SK-N-SH (cell line): ENCODE results near the gene APLP2. TPM values are rescaled to one million over a fixed set of nuclear protein-coding genes. Genes with fewer than 3 reads are reported as not detected.

ENCODE experiments used
- CTCF ChIA-PET: fragments of 300-600, 350-600 bp; formaldehyde crosslinking; extraction: SDS; loops from one replicate; lab custom pipeline; 2021; lab: Yijun Ruan, JAX
- POLR2A ChIA-PET: fragments of 350-600 bp; sonication (Branson Sonifier 250); formaldehyde crosslinking; extraction: SDS; loops from one replicate; lab custom pipeline; 2020; ENCODE audit warnings: antibody characterized with exemption, inconsistent platforms; lab: Yijun Ruan, JAX
- DNase-seq: peaks from one replicate; pipeline ENCODE4 v3.0.0; 2012
- H2AFZ ChIP-seq: fragments of 200-600 bp; sonication (generic); 2 replicates; pipeline ENCODE4 v1.8.1; 2016; ENCODE audit warnings: antibody characterized with exemption, mild to moderate bottlenecking, low read depth
- H3F3A ChIP-seq: fragments of 200-600 bp; sonication (generic); replicated peaks from 2 replicates; pipeline ENCODE3; 2016; ENCODE audit warnings: antibody characterized with exemption, mild to moderate bottlenecking; ENCODE audit not compliant: insufficient read depth
- H3K27ac ChIP-seq, 2 experiments: fragments of 200-500 bp in 1 of 2; fragments of 200-600 bp in 1 of 2; sonication (Bioruptor generic) in 1 of 2; sonication (generic), shearing (Covaris generic) in 1 of 2; 2 replicates each; pipeline versions ENCODE4 v1.5.1 to v1.6.1; 2014 to 2016; ENCODE audit warnings: low read depth in 2 of 2, inconsistent platforms in 1 of 2, low read length in 1 of 2, mild to moderate bottlenecking in 1 of 2, mixed read lengths in 1 of 2
- H3K27me3 ChIP-seq: fragments of 200-600 bp; sonication (generic), shearing (Covaris generic); 2 replicates; pipeline ENCODE4 v1.6.1; 2016; ENCODE audit warnings: mixed run types; ENCODE audit not compliant: insufficient read depth
- H3K36me3 ChIP-seq, 2 experiments: fragments of 200-500 bp in 1 of 2; fragments of 200-600 bp in 1 of 2; sonication (Bioruptor generic) in 1 of 2; sonication (generic) in 1 of 2; replicated peaks in 1 of 2; 2 replicates each; pipeline versions ENCODE3 to v1.5.1; 2014 to 2016; ENCODE audit warnings: low read length in 1 of 2, mild to moderate bottlenecking in 1 of 2; ENCODE audit not compliant: insufficient read depth in 2 of 2, control insufficient read depth in 1 of 2
- H3K4me1 ChIP-seq, 2 experiments: fragments of 200-500 bp in 1 of 2; fragments of 200-600 bp in 1 of 2; sonication (Bioruptor generic) in 1 of 2; sonication (generic), shearing (Covaris generic) in 1 of 2; 2 replicates each; pipeline versions ENCODE4 v1.5.1 to v1.6.1; 2014 to 2016; ENCODE audit warnings: low read depth in 1 of 2, low read length in 1 of 2, mixed run types in 1 of 2; ENCODE audit not compliant: insufficient read depth in 2 of 2, control insufficient read depth in 1 of 2
- H3K4me2 ChIP-seq: fragments of 200-600 bp; sonication (generic), shearing (Covaris generic); 2 replicates; pipeline ENCODE4 v1.6.1; 2017; ENCODE audit warnings: mixed run types
- H3K4me3 ChIP-seq, 2 experiments: fragments of 200-500 bp in 1 of 2; fragments of 200-600 bp in 1 of 2; sonication (Bioruptor generic) in 1 of 2; sonication (generic), shearing (Covaris generic) in 1 of 2; 2 replicates each; pipeline versions ENCODE4 v1.5.1 to v1.8.1; 2014 to 2016; ENCODE audit warnings: low read depth in 2 of 2, inconsistent platforms in 1 of 2, low read length in 1 of 2, mild to moderate bottlenecking in 1 of 2, mixed read lengths in 1 of 2, moderate library complexity in 1 of 2
- H3K79me2 ChIP-seq: fragments of 200-600 bp; sonication (generic); 2 replicates; pipeline ENCODE4 v1.8.1; 2017; ENCODE audit warnings: mild to moderate bottlenecking; ENCODE audit not compliant: insufficient read depth
- H3K9ac ChIP-seq: fragments of 200-600 bp; sonication (generic); 2 replicates; pipeline ENCODE4 v1.6.1; 2017; ENCODE audit warnings: mixed run types
- H3K9me2 ChIP-seq: fragments of 200-600 bp; sonication (generic); 2 replicates; pipeline ENCODE4 v1.6.1; 2017; ENCODE audit warnings: mixed run types
- H3K9me3 ChIP-seq: fragments of 200-600 bp; sonication (generic); 2 replicates; pipeline ENCODE4 v1.6.1; 2017; ENCODE audit warnings: mixed run types, mild to moderate bottlenecking, moderate library complexity
- H4K20me1 ChIP-seq: fragments of 200-600 bp; sonication (generic); 2 replicates; pipeline ENCODE4 v1.6.1; 2017; ENCODE audit warnings: mild to moderate bottlenecking, mixed run types; ENCODE audit not compliant: insufficient read depth
- ELF1 ChIP-seq: IDR thresholded peaks from 2 replicates; pipeline ENCODE4 v1.4.0; 2012
- GATA2 ChIP-seq: sonication (generic); formaldehyde crosslinking; IDR thresholded peaks from 2 replicates; pipeline ENCODE4 v1.5.0; 2020; ENCODE audit warnings: mild to moderate bottlenecking, missing genetic modification reagents
- MAX ChIP-seq: IDR thresholded peaks from 2 replicates; pipeline ENCODE4 v1.4.0; 2012; ENCODE audit warnings: low read depth
- MEF2A ChIP-seq: IDR thresholded peaks from 2 replicates; pipeline ENCODE4 v1.4.0; 2012; ENCODE audit warnings: low read depth, borderline replicate concordance
- RAD21 ChIP-seq: IDR thresholded peaks from 2 replicates; pipeline ENCODE4 v1.6.1; 2012; ENCODE audit warnings: mild to moderate bottlenecking, low read length
- REST ChIP-seq: IDR thresholded peaks from 2 replicates; pipeline ENCODE4 v1.6.1; 2012; ENCODE audit warnings: mild to moderate bottlenecking, low read depth, low read length, moderate library complexity
- SMC3 ChIP-seq: IDR thresholded peaks from 2 replicates; pipeline ENCODE4 v1.6.1; 2012; ENCODE audit warnings: low read depth, low read length, improper control_type of control experiment
- TCF12 ChIP-seq: IDR thresholded peaks from 2 replicates; pipeline ENCODE4 v1.4.0; 2012
- USF2 ChIP-seq: fragments of 150-350 bp; IDR thresholded peaks from 2 replicates; pipeline ENCODE4 v1.6.1; 2017; ENCODE audit warnings: antibody characterized with exemption, low read length, low read depth, borderline replicate concordance
- ZBTB33 ChIP-seq: IDR thresholded peaks from 2 replicates; pipeline ENCODE4 v1.4.0; 2012; ENCODE audit warnings: low read depth, borderline replicate concordance
- WGBS: methylation state at CpG from one replicate; pipeline ENCODE4 v1.1.6; 2017; ENCODE audit warnings: low lambda C conversion rate; 5-methylcytosine and 5-hydroxymethylcytosine counted together
- polyA plus RNA-seq, 3 experiments: library from polyadenylated mRNA; depleted of rRNA; stranded (reverse); fragments of >200 nt; gene quantifications; 2 replicates each; pipeline ENCODE4 v1.2.3, GENCODE V29; 2012

The APLP2 gene
- polyA plus RNA-seq, 1 of the 3 experiments (the other 2 are of a cell fraction): 424 TPM

- Histone ChIP-seq H3K27me3 (no peaks in the 10 kb centered on the region), H3K36me3 (peaks cover 81 to 88% of the 10 kb centered on the region in 2 experiments), H2AFZ (no peak overlapping the region), H3F3A (peaks cover 16% of the 10 kb centered on the region), H3K27ac (no peak overlapping the region; a peak in 1 of 4 replicates), H4K20me1 (peaks cover 18% of the 10 kb centered on the region; the same call in 1 of the 2 replicates), H3K79me2 (peaks cover 19% of the 10 kb centered on the region), H3K9ac (no peak overlapping the region), H3K4me2 (no peak overlapping the region), H3K4me3 (no peak overlapping the region), H3K9me2 (no peaks in the 10 kb centered on the region), H3K4me1 (peaks cover 0 to 5% of the 10 kb centered on the region in 2 experiments; a peak in 1 of 4 replicates), H3K9me3 (no peaks in the 10 kb centered on the region)
- ChIA-PET CTCF (interaction anchor here (1.7 to 6.6 kb wide), 3 partner anchors 14 to 206 kb away, joined by 4 to 150 read pairs (median 30); no protein-coding TSS in a partner anchor), POLR2A (no interaction called here)
- 98% methylated on average over 11 of the region's 11 CpGs for WGBS
- DNase-seq: no peak
- TF ChIP-seq SMC3: no peak
- TF ChIP-seq MEF2A: no peak
- TF ChIP-seq ZBTB33: no peak
- no peak for TF ChIP-seq USF2
- no peak for TF ChIP-seq TCF12
- TF ChIP-seq REST: no peak
- no peak for TF ChIP-seq RAD21
- no peak for TF ChIP-seq ELF1
- TF ChIP-seq GATA2 (CRISPR knock-in tag): no peak
- no peak for TF ChIP-seq MAX
These were observed 60.2 kb downstream of the APLP2 start for GRCh38 chr11:130129922-130130321.
